Psoas muscle (tissue), 8 donors: ENCODE data around the gene RBBP4. TPM values are rescaled to one million over a fixed set of nuclear protein-coding genes. Genes with fewer than 3 reads are reported as not detected.

Experiments used
- ATAC-seq, 4 donors: fragments of 200-7000 bp; cut with Tn5 transposase; one replicate each; pipeline ENCODE4 v1.9.1; 2020; ENCODE audit warnings: moderate library complexity in 3 of 4, mild to moderate bottlenecking in 2 of 4
- DNase-seq, 2 donors: peaks; one replicate each; pipeline ENCODE4 v3.0.0-alpha.2; 2020
- H3K27ac ChIP-seq: fragments of 200-600 bp; one replicate; pipeline ENCODE4 v1.8.0; 2022
- H3K27me3 ChIP-seq, 3 donors: fragments of 200-600 bp in 1 of 3; one replicate each; pipeline versions ENCODE4 v1.6.1 to v1.8.0; 2013 to 2022; ENCODE audit warnings: low read length in 2 of 3, mild to moderate bottlenecking in 2 of 3, moderate library complexity in 1 of 3; ENCODE audit not compliant: insufficient read depth in 3 of 3
- H3K36me3 ChIP-seq, 2 donors: fragments of 200-600 bp in 1 of 2; one replicate each; pipeline versions ENCODE4 v1.6.1 to v1.8.0; 2013 to 2022; ENCODE audit warnings: low read depth in 1 of 2, mild to moderate bottlenecking in 1 of 2, moderate library complexity in 1 of 2; ENCODE audit not compliant: insufficient read depth in 1 of 2
- H3K4me1 ChIP-seq: fragments of 200-600 bp; one replicate; pipeline ENCODE4 v1.8.0; 2022
- H3K4me3 ChIP-seq: fragments of 200-600 bp; one replicate; pipeline ENCODE4 v1.8.0; 2022; ENCODE audit warnings: mild to moderate bottlenecking
- H3K9me3 ChIP-seq: fragments of 200-600 bp; one replicate; pipeline ENCODE4 v1.8.0; 2022
- WGBS, 3 donors: extraction: QIAGEN DNeasy Blood & Tissue Kit; methylation state at CpG; one replicate each; pipeline versions ENCODE4 v1.1.6 to v1.1.7; 2013; 5-methylcytosine and 5-hydroxymethylcytosine counted together
- intact Hi-C, 2 donors: fragments of 100-400 bp; cut with DNase I; formaldehyde crosslinking; loops; one replicate each; pipeline versions ENCODE4 v1.11.0 to v1.14.2; 2022
- polyA plus RNA-seq, 3 donors: library from polyadenylated mRNA; stranded (reverse); fragments of 200-250 nt; gene quantifications; one replicate each; pipeline ENCODE4 v1.2.3, GENCODE V29; 2013
- total RNA-seq, 4 donors: library from RNA; stranded (reverse); fragmentation: NEBNext Ultra II Directional in 2 of 4; extraction: Animal tissue kit (Norgen Biotek cat#: 25700) in 2 of 4; gene quantifications; one replicate each; pipeline versions ENCODE4 v1.2.1 to v1.2.4, GENCODE V29; 2021 to 2023
- TF ChIP-seq, protein P1 (sequence below): fragments of 200-600 bp; IDR thresholded peaks from one replicate; pipeline ENCODE4 v1.8.0; 2022; ENCODE audit warnings: antibody characterized with exemption
- donor health status: healthy with polysubstance abuse.
- donor health status: DM: no; HTN: no; CAD: no; lungs with moderate emphysema.
- donor health status: Bipolar disorder and iron deficiency.
- donor health status: healthy.
- donor health status: DM: yes; HTN: yes; CAD: no.
- donor health status: DM: no; HTN: no; CAD: no.
- donor health status: DM: no; HTN: no; CAD: no.
- donor health status: DM: yes; HTN: yes; CAD: no.

The RBBP4 gene
- total and polyA plus RNA-seq, 7 donors: 29.5 to 87.8 (median 66.3) TPM

GRCh38 chr1:32701421-32701911 lies 50.5 kb downstream of the RBBP4 start:
- no peaks in the 10 kb centered on the region for H3K9me3 ChIP-seq
- peak overlapping the region; percentile 99 for H3K27ac ChIP-seq
- H3K4me3 ChIP-seq: peak overlapping the region; percentile 83
- whole genome bisulfite sequencing, 3 donors: 18 to 22% (median 20%) methylated on average over 6 of the region's 6 CpGs
- peak; percentile 23 to 34 (median 26) for ATAC-seq
- TF ChIP-seq, protein P1, sequence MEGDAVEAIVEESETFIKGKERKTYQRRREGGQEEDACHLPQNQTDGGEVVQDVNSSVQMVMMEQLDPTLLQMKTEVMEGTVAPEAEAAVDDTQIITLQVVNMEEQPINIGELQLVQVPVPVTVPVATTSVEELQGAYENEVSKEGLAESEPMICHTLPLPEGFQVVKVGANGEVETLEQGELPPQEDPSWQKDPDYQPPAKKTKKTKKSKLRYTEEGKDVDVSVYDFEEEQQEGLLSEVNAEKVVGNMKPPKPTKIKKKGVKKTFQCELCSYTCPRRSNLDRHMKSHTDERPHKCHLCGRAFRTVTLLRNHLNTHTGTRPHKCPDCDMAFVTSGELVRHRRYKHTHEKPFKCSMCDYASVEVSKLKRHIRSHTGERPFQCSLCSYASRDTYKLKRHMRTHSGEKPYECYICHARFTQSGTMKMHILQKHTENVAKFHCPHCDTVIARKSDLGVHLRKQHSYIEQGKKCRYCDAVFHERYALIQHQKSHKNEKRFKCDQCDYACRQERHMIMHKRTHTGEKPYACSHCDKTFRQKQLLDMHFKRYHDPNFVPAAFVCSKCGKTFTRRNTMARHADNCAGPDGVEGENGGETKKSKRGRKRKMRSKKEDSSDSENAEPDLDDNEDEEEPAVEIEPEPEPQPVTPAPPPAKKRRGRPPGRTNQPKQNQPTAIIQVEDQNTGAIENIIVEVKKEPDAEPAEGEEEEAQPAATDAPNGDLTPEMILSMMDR: no peak
- DNase-seq: peak in 1 of 2 donors; percentile 72
- intact Hi-C loops: loop anchor here in 1 of 2 donors (5.0 kb wide), 2 partner anchors 49 to 116 kb away; partner anchors contain the start of genes RBBP4, S100PBP, YARS1 and ZBTB8OS
- H3K27me3 ChIP-seq: no peaks in the 10 kb centered on the region
- peaks cover 30% of the 10 kb centered on the region for H3K4me1 ChIP-seq
- peaks cover 0 to 13% of the 10 kb centered on the region in 2 donors for H3K36me3 ChIP-seq

GRCh38 chr1:32701951-32702598 lies 51.1 kb downstream of the RBBP4 start:
- TF ChIP-seq, protein P1: no peak
- Histone ChIP-seq H3K27me3 (no peaks in the 10 kb centered on the region), H3K4me1 (peaks cover 30% of the 10 kb centered on the region), H3K36me3 (peaks cover 0 to 7% of the 10 kb centered on the region in 2 donors), H3K27ac (peak overlapping the region; percentile 99), H3K4me3 (peak overlapping the region; percentile 83), H3K9me3 (no peaks in the 10 kb centered on the region)
- DNase-seq: peak; percentile 38 to 75
- WGBS, 3 donors: 3 to 5% (median 4%) methylated on average over 20 to 27 of the region's 27 CpGs
- ATAC-seq: peak; percentile 3 to 33 (median 19)
- intact Hi-C loops: loop anchor here in 1 of 2 donors (5.0 kb wide), 2 partner anchors 50 to 115 kb away; partner anchors contain the start of genes RBBP4, S100PBP, YARS1 and ZBTB8OS

DNA sequence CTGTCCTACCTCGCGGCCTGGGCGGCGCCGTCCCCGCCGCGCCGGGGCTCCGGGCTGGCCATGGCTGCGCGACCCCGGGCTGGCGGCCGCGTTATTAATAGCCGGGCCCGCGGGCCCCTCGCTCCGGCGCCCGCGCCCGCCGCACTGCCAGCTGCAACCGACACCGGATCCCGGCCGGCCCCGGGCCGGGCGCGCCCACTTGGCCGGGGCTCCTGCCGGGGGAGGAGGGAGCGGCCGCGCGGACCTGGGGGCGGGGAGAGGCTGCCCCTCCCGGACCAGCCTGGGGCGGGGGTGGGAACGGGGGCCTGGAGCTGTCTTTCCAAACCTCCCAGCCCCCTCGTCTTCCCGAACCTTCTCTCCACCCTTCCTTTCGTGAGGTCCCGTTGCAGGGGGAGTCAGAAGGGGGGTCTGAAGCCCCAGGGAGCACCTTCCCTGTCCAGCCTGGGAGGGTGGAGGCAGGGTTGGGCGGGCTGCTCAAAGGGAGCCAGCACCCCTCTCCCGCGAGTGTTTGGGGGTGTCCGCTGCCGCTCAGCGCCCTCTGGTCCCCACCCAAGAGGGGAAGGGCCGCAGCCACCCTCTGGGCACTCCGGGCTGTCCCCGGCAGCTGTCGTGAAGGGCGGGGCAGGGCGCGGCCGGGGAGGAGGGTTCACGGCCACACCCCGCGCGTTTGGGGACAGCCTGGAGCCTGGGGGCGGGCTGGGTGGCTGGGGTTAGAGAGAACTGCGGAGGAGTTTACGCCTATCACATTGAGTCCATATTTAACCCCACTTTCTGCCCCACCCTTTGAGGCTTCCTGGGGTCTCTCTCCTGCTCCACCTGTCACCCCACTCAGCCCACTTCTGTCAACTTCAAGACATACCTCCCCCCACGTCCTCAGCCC lies 51.8 kb downstream of the RBBP4 start, which contains the start of gene SYNC:
TSS of gene SYNC (minus strand) at position 172 of the 880 bp plus-strand sequence. CDS start at position 62, 110 bp downstream.
- peak within 1 kb of the TSS; percentile 83 for H3K4me3 ChIP-seq
- peak; percentile 82 to 86 (median 84) for ATAC-seq
- H3K27ac ChIP-seq: peak within 1 kb of the TSS; percentile 99
- intact Hi-C loops: loop anchor here in 1 of 2 donors (5.0 kb wide), 2 partner anchors 51 to 114 kb away; partner anchors contain the start of genes RBBP4, S100PBP, YARS1 and ZBTB8OS
- TF ChIP-seq, protein P1: no peak
- H3K36me3 ChIP-seq: no peaks in the 10 kb centered on the region
- peaks cover 30% of the 10 kb centered on the region for H3K4me1 ChIP-seq
- no peaks in the 10 kb centered on the region for H3K9me3 ChIP-seq
- 0 to 1% (median 1%) methylated on average over 34 to 70 of the region's 70 CpGs for WGBS, 3 donors
- DNase-seq: peak; percentile 83 to 94
- no peaks in the 10 kb centered on the region for H3K27me3 ChIP-seq

GRCh38 chr1:32703479-32704291 lies 52.7 kb downstream of the RBBP4 start:
- ATAC-seq: peak; percentile 40 to 64 (median 47)
- 21 to 36% (median 26%) methylated on average over 18 of the region's 18 CpGs for WGBS, 3 donors
- intact Hi-C loops: loop anchor here in 1 of 2 donors (5.0 kb wide), 2 partner anchors 51 to 114 kb away; partner anchors contain the start of genes RBBP4, S100PBP, YARS1 and ZBTB8OS

More at GRCh38 chr1:32703479-32704291, 52.7 kb downstream of the RBBP4 start:
- Histone ChIP-seq H3K9me3 (no peaks in the 10 kb centered on the region), H3K36me3 (no peaks in the 10 kb centered on the region), H3K27me3 (no peaks in the 10 kb centered on the region), H3K4me3 (peak overlapping the region; percentile 83), H3K4me1 (peaks cover 24% of the 10 kb centered on the region), H3K27ac (peak overlapping the region; percentile 99)
- TF ChIP-seq, protein P1: no peak
- DNase-seq: peak in 1 of 2 donors; percentile 81
